ENCODE data around the gene ABHD17A.
A peak's percentile ranks its signal among the peaks of the same experiment; 100 is the strongest.

ABHD17A gene

DNA sequence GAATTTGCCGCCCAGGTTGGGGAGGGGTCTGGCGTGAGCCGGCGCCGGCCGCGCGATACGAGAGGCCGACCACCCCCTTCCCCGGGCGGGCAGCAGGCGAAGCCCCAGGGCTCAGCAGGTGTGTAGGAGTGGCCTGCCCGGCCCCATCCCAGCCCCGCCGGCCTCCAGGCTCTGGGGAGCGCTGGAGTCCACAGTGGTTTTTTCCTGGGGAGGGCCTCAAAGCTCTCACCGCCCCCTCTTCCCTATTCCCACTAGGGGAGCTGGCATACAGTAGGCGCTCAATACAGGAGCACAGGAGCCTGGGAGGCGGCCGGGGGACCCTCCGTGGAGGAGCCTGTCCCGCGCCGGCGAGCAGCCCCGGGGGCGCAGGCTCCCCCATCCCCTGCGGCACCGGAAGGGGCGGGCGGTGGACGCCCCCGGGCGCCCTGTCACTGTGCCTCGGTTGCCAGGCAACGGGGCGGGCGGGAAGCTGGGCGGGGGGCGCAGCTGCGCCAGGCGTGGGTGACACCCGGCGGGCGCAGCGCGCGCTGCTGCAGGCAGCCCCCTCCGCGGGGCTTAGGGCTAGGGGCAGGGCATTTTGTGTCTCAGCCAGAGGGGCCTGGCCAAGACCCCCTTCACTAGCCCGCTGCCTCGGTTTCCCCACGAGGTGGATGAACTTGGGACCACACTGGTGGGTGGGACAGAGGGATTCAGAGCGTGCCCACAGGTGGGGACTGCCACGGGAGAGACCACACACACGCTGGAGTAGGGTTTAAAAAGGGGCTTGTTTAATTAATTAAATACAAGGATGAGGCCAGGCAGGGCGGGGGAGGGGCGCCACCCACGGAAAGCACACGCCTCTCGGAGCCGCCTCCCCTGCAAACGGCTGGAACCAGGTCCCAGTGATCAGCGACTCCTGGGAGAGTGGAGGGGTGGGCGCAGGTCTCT, 33.4 kb downstream of the ABHD17A start:
- DNase-seq: no peak

DNA sequence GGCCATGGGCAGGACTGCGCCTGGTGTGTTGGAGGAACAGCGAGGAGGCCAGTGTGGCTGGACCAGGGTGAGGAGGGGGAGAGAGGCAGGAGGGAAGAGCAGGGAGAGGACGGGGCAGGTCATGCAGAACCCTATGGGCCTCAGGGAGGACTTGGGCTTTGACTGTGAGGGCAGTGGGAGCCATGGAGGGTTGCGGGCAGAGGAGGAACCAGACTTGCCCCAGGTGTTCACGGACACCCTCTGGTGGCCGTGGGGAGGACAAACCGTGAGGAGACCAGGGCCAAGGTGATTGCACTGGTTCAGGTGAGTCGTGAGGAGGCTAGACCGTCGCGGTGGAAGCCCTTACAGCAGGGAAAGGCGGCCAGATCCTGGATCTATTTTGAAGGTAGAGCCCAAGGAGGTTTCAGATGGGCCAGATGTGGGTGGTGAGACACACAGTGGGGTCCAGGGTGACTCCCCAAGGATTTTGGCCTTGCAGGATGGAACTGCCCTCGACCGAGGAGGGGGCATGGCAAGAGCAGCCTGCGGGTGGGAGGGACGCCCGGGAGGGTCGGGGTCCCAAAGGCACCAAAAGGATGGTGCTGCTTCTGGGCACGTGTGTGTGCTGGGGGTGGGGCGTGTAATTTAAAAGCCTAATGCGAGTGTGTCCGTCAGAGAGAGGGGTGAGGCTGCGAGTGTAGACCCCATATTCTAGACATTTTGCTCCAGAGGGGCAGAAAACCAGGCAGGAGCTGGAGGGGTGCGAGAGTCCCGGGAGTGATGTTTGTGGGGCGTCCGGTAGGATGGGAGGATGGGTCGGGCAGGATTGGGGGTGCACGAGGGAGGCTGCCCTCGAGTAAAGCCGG, 34.3 kb downstream of the ABHD17A start:
- DNase-seq: no peak

DNA sequence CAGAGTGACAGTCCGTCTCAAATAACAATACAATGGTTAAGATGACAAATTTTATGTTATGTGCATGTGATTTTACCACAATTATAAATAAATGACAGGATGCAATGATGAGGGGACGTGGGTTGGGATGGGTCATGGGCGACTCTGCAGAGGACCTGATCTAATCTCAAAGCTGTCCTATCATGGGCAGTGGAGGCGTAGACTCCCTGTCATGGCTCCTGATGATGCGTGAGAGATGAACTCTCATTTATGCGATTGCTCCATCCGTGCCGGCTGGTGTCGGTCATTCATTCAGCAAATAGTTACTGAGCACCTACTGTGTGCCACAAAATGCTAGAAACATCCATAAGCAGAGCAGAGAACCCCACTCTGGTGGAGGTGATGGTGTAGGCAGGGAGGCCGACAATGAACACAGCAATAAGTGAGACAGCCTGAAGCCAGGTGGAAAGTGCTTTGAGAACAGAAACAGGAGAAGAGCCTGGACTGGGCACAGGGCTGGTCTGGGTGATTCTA, 35.4 kb downstream of the ABHD17A start:
- DNase-seq: no peak

DNA sequence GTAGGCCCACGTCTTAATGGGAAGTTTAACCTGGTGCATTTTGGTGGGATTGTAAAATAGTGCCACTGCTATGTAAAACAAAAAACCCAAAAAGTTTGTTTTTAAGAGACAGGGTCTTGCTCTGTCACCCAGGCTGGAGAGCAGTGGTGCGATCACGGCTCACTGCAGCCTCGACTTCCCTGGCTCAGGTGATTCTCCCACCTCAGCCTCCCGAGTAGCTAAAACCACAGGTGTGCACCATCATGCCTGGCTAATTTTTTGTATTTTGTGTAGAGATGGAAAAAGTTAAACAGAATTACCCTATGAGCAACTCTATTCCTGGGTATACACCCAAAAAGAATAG, 36.2 kb downstream of the ABHD17A start:
- no peak for DNase-seq

DNA sequence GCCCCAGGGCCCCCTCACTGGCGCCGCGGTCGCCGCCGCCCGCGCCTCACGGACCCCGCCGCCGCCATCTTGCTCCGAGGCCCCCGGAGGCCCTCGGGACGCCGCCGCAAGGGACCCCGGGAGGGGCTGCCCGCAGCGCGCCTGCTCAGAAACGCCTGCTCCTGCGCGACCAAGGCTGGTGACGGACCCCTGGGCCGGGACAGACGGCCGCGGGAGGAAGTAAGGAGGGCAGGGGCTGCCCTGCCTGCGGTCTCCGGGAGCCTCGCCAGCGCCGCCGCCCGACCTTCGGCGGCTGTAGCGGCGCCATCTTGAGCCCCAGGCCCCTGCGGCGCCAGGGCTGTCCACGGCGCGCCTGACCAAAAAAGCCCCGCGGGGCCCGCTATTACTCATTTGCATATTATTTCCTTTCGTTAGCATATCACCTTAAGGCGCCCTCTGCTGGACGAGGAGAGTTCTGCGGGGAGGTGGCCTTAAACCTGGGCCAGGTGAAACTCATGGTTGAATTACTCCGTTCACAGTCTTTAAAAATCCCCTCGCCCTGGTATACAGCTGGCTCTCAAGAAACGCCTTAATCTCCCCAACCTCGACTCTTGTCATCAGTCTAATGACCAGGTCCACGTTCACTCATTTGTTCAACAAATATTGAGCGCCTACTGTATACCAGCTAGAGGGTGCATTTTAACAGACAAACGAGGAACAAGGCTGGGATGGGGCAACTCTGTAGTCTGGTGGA, 36.7 kb downstream of the ABHD17A start, which contains the start of gene REXO1:
REXO1 (minus strand) TSS at position 85 of the 733 bp plus-strand sequence. CDS start 125 bp downstream, outside the sequence.
- DNase-seq: peak; percentile 86 to 93

DNA sequence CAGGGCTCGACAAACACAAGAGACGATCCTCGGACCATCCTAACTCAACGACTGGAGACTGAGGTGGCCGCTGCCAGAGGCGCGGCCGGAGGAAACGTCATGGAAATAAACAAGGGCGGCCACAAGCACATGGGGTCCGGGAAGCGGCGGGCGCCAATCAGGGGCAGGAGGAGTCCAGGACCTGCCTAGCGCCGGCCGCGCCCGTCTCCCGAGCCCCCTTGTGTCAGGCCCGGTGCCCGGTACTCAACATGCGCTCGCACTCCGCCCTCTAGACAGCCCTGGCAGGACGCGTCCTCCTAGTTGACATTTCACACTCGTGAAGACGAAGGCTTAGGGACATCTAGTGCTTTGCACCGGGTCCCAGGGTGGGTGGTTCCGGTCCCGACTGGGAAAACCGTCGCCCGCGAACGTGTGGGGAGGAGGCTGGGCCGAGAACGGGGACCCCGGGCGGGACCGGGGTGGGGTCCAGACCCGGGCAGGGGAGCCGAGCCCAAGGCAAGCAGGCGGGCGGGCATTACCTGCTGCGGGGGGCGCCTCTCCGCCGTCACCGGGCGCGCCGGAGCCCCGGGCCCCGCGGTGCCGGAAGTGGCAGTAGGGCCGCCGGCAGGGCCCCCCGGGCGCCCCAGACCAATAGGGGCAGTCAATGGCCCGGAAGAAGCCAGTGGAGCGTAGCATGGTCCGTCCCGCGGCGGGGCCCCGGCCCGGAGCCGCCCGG, 37.5 kb downstream of the ABHD17A start:
- DNase-seq: no peak

DNA sequence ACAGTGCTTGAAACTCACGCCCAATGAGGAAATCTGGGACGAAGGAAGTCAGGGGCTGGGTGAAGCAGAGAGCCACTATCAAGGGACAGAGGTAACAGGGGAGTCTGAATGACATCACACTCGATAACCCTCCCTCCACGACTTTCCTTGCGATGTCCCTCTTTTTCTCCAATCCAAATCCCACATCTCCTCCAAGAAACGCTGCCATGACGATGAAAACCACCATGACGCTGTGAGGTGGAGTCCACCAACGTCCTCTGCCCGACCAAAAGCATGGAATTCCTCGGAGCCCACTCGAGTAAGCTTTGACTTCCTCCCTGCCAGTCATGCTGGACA, 38.0 kb downstream of the ABHD17A start:
- no peak for DNase-seq

DNA sequence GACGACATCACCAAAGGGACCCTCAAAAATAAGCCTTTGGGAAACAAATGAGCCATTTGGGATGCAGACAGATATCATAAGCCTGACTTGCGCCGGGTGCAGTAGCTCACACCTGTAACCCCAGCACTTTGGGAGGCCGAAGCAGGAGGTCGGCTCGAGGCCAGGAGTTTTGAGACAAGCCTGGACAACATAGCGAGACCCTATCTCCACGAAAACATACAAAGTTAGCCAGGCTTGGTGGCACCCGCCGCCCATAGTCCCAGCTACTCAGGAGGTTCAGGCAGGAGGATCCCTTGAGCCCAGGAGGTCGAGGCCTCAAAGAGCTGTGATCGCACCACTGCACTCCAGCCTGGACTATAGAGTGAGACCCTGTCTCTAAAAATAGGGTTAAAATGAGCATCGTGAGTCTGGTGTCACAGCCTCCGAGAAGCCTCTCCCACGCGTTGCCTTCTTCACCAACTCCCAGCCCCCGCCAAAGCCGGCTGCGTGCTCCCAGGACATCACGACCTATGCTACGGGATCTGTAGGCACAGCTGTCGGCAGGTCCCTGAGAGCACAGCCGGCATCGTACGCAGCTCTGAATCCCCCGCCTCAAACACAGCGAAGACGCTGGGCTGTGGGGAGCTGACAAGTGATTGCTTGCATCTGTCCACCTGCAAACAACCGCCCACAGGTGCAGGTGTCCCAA, 38.6 kb downstream of the ABHD17A start:
- DNase-seq: no peak

DNA sequence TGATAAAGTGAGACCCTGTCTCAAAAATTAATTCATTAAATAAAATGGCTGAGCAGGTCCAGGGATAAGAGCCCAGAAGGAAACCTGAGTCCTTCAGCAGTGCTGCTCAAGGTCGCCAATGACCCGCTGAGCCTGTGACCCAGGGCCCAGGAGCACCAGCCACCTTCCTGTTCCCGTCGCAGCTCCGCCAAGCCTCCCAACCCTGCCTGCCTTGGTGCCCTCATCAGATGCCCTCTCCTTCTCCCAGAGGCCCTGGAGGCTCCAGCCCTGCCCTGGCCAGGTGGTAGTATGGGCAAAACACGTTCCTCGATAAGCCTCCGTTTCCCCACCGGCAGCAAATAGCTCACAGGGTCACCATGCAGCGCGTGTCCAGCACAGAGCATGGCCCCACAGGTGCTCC, 39.7 kb downstream of the ABHD17A start:
- no peak for DNase-seq

DNA sequence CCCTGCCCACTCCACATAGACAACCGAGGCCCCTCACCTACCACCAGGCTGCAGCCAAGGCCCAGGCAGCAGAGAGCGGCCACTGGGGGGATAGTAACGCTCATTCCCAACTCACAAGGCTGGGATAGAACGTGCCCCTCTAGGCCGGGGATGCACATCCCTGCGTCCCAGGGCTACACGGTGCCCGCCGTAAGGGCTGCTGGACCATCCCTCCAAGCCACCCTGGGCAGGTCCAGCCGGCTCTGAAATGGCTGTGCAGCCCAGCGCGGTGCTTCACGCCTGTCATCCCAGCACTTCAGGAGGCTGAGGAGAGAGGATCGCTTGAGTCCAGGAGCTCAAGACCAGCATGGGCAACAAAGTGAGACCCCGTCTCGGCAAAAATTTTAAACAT, 40.2 kb downstream of the ABHD17A start:
- no peak for DNase-seq

DNA sequence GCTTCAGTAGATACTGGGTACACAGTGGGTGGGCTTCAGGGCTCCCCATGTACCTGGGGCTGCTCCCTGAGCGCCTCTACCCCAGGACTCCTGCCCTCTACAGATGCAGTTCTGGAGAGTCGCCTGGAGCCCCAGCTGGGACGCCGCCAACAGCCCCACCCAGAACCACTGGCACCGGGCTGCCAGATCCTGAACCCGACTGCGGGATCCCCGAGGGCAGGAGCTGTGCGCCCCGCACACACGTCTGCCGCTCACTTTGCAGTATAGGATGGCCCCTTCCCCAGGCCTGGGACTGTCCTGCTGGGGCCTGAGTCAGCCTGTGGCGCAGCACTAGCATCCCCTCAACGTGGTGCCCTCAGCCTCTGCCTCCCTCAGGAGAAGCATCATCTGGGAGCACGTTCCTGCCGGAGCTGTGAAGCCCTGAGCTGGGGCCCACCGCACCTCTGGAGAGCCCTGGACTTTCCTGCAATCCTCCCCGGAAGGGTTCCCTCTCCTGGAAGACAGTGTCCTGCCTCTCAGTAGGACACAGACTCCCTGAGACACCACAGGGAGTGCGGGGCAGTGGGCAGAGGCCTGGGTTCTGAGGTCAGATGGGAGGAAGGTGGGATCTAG, 40.7 kb downstream of the ABHD17A start:
- no peak for DNase-seq

DNA sequence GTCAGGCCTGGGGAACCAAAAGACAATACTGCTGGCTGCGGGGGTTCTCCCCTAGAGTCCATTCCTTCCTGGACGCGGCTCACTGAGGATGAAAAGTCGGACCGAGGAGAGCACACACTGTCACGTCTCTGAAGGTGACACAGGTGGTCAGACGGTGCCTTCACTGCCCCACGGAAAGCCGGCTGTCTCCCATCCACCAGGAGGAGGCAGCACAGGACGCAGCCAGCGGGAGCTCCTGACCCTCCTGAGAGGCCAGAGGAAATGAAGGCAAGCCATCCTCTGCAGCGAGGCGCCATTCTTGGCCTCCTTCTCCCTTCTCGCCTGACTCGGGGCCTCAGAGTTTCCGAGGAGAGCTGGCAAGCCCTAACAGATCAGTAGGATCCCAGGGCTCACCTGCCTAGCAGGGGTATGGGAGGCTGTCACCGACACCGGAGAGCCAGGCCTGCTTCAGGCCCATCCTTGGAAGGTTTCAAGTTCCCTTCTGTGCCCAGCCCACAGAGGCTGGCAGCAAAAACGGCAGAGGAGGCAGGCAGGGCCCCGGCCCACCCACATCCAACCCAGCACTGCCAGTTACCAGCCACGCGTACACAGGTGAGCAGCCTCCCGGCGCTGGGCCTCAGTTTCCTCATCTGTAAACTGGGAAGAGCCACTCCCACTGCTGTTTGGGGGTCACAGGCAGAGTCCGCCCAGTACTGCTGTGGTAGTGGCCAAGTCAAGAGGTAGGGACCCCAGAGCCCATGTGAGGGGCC, 41.5 kb downstream of the ABHD17A start:
- no peak for DNase-seq

DNA sequence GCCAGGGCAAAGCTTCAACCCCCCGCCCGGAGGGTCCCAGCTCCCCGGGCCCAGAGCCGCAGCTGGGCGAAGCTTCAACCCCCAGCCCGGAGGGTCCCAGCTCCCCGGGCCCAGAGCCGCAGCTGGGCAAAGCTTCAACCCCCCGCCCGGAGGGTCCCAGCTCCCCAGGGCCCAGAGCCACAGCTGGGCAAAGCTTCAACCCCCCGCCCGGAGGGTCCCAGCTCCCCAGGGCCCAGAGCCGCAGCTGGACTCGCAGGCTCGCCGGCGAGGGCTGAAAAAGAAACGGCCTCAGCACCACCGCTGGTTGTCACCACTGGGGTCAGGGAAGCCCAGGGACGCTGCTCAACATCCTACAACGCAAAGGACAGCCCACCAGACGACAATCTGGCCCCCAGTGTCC, 42.2 kb downstream of the ABHD17A start:
- DNase-seq: no peak

DNA sequence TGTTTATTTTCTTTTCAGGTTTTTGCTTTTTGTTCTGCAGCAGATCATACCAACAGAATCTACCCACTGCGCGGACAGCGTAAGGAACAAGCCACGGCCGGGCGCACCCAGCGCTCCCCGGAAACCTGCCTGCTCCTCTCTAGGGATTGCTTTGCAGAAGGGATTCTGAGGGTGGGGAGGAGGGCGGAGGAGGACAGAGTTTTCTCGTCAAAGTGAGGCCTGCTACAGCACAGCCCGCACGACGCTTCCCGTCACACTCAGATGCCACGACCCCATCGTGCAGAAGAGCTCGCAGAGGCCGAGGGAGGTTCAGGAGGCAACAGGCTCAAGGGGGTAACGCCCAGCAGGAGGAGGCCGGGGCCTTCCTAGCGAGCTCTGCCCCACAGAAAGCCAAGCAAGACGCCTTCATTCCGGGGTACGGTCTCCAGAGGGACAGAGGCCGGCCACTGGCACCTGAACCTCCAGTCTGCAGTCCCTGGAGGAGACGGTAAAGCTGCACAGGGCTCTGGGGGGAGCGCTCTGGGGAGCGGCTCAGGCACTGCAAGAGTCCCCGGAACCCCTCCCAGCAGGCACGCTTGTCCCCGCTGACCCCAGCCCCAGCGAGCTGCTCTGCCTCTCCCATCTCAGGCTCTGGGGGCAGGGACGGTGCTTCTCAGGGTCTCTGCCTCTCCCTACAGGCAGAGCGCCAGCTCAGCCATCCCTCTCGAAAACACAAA, 43.9 kb downstream of the ABHD17A start:
- DNase-seq: no peak

DNA sequence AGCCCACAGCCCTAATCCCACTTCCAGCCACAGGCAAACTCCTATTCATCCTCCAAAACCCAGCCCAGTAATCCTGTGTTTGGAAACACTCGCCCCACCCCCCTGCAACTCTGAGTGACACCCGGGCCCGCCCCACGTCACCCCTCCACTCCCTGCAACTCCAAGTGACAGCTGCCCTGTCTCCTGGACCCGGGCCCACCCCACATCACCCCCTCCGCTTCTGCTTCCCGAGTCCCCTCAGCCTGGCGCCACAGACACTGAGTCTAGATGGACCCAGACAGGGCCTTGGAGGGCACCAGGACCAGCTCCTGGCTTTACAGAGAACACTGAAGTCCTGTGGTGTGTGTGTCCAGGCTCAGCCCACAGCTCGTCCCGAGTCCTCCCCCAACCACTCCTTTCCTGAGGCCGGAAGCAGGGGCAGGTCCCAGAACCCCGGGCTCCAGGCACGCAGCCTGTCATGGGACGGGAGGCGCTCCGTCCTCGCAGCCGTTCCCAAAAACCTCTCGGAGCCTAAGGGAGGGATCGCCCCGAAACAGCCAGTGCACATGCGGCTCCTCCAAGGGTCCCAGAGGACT, 44.7 kb downstream of the ABHD17A start:
- DNase-seq: no peak

DNA sequence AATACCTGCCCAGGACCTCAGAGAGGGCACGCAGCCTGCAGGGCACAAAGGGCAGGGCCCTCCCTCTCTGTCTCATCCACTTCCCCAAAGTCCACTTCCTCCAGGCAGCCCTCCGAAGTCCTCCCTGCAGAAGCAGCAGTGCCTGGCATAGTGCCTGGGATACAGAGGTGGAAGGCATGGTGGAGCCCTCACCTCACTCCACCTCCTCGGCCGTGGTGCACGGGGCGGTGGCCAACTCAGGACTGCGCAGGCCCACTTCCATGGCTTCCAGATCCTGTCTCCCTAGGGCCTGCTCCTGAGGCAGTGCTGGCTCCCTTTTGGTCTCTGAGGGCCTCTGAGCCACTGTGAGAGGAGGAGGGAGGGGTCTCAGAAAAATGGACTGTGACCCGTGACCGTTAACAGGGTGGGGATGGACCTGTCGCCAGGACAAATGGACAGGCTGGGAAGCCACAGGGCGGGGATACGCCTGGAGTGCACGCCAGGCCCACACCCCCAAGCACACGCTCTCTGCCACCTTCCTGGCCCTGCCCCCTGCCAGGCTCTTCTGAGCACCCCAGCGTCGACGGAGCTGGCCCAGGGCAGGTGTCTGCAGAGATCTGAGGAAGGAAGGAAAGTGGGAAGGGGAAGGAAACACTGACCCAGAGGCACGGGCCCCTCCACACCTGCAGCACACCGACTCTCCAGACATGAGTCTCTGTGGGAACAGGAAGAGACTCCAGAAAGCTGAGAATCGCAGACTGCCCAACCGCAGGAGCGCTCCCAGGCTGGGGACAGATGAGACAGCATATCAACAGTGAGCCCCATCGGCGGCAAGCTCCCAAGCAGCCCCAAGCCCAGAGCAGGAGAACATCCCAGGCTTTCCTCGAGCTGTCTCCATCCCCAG, 45.4 kb downstream of the ABHD17A start:
- no peak for DNase-seq

DNA sequence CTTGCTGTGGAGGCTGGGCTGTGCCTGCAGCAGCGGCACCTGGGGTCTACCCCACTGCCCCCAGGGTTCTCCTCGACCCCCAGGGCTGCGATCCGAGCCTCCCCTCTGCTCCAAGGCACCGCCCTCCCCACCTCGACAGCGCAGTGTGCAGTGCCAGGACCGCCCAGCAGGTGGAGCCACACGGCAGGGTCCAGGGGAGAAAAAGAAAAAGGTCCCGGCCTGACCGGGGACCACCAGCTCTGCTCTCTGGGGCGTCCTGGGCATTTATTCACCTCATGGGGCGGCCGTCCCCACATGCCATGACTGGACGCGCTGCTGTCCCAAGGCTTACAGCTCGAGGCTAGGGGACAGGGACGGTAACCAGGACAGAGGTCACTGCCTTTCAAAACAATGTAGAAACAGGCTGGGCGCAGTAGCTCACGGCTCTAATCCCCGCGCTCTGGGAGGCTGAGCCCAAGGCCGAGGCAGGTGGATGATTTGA, 47.6 kb downstream of the ABHD17A start:
- no peak for DNase-seq

DNA sequence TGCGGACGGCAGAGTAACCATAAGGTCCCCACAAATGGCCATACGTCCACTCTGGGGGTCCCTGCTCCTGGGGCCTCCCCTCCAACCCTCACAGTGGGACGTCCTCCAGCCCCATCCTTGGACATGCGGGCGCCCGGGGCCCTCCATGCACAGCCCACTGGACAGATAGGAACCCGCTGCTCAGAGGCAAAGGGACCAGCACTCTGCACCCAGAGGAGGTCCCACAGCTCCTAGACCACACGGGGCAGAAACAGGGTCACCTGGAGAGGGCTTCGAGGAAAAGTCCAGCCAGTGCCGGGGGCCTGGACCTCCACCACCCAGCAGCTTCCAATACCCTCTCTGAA, 48.1 kb downstream of the ABHD17A start:
- DNase-seq: no peak

Measured in hippocampal formation (tissue), 2 donors.